HUES6 (cell line): ENCODE measurements around the gene ABCC1.

Experiments used
- H3K27ac ChIP-seq: 2 replicates; pipeline ENCODE4 v1.7.0; 2013; ENCODE audit warnings: low read depth, mild to moderate bottlenecking, low read length, inconsistent platforms
- H3K27me3 ChIP-seq: 2 replicates; pipeline ENCODE4 v1.6.1; 2013; ENCODE audit warnings: low read length; ENCODE audit not compliant: control insufficient read depth, insufficient read depth
- H3K36me3 ChIP-seq: 2 replicates; pipeline ENCODE4 v1.6.1; 2013; ENCODE audit warnings: low read length; ENCODE audit not compliant: control insufficient read depth, insufficient read depth
- H3K4me1 ChIP-seq: 2 replicates; pipeline ENCODE4 v1.6.1; 2013; ENCODE audit warnings: low read length; ENCODE audit not compliant: control insufficient read depth, insufficient read depth
- H3K4me3 ChIP-seq: 2 replicates; pipeline ENCODE4 v1.5.1; 2013; ENCODE audit warnings: low read depth, low read length
- H3K9ac ChIP-seq: one replicate; pipeline ENCODE4 v1.6.1; 2013; ENCODE audit warnings: mild to moderate bottlenecking, low read length
- H3K9me3 ChIP-seq: 2 replicates; pipeline ENCODE4 v1.6.1; 2013; ENCODE audit warnings: low read depth, low read length; ENCODE audit not compliant: control insufficient read depth, insufficient read depth

Gene ABCC1

GRCh38 chr16:16051132-16051531 lies 101.7 kb downstream of the ABCC1 start:
- H3K4me1 ChIP-seq: no peaks in the 10 kb centered on the region
- H3K36me3 ChIP-seq: peaks cover 84% of the 10 kb centered on the region
- H3K9ac ChIP-seq: no peak overlapping the region
- H3K27me3 ChIP-seq: no peaks in the 10 kb centered on the region
- H3K9me3 ChIP-seq: no peaks in the 10 kb centered on the region
- no peak overlapping the region for H3K4me3 ChIP-seq
- H3K27ac ChIP-seq: no peak overlapping the region

DNA sequence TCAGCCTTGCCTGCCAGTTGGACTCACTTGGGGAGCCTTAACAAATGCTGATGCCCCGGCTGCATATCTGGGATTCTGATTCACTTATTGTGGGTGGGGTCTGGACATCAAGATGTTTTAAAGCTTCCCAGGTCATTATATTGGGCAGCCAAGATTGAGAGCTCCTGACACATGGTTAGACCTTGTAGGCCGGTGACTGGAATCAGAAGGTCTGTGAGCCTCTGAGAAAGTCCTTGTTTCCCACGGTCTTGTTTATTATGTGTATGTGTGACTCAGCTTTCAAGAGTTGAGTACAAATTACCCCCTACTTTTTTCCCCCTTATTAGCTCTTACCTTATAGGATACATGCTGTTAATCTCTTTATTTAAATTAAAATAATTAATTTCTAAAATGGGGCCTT lies 103.5 kb downstream of the ABCC1 start:
- no peak overlapping the region for H3K4me3 ChIP-seq
- H3K27ac ChIP-seq: no peak overlapping the region
- no peaks in the 10 kb centered on the region for H3K27me3 ChIP-seq
- no peaks in the 10 kb centered on the region for H3K4me1 ChIP-seq
- peaks cover 84% of the 10 kb centered on the region for H3K36me3 ChIP-seq
- H3K9ac ChIP-seq: no peak overlapping the region
- no peaks in the 10 kb centered on the region for H3K9me3 ChIP-seq

- Histone ChIP-seq H3K36me3 (peaks cover 79% of the 10 kb centered on the region), H3K4me1 (no peaks in the 10 kb centered on the region), H3K27me3 (no peaks in the 10 kb centered on the region), H3K4me3 (no peak overlapping the region), H3K27ac (no peak overlapping the region), H3K9me3 (no peaks in the 10 kb centered on the region), H3K9ac (no peak overlapping the region)
Measured at GRCh38 chr16:16057102-16057501, 107.7 kb downstream of the ABCC1 start.

DNA sequence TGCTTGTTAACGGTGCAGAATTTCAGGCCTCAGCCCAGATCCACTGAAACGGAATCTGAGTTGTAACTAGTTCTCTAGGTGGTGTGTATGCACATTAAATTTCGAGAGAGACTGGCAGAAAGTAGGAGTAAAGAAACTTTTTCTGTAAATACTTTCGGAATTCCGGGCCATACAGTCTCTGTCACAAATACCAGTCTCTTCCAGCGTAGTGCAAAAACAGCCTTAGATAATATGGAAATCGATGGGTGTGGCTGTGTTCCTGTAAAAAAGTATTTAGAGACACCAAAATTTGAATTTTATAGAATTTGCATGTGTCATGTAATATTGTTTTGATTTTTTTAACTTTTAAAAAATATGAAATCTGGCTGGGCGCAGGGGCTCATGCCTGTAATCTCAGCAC lies 109.7 kb downstream of the ABCC1 start:
- Histone ChIP-seq H3K4me1 (no peaks in the 10 kb centered on the region), H3K9me3 (no peaks in the 10 kb centered on the region), H3K27me3 (no peaks in the 10 kb centered on the region), H3K36me3 (peaks cover 78% of the 10 kb centered on the region), H3K27ac (no peak overlapping the region), H3K4me3 (no peak overlapping the region), H3K9ac (no peak overlapping the region)

GRCh38 chr16:16059895-16060590 lies 110.6 kb downstream of the ABCC1 start:
- no peaks in the 10 kb centered on the region for H3K9me3 ChIP-seq
- no peaks in the 10 kb centered on the region for H3K27me3 ChIP-seq
- H3K9ac ChIP-seq: no peak overlapping the region
- no peaks in the 10 kb centered on the region for H3K4me1 ChIP-seq
- peaks cover 79% of the 10 kb centered on the region for H3K36me3 ChIP-seq
- H3K4me3 ChIP-seq: no peak overlapping the region
- H3K27ac ChIP-seq: no peak overlapping the region

- Histone ChIP-seq H3K27ac (no peak overlapping the region), H3K4me1 (no peaks in the 10 kb centered on the region), H3K9me3 (no peaks in the 10 kb centered on the region), H3K9ac (no peak overlapping the region), H3K36me3 (peaks cover 73% of the 10 kb centered on the region), H3K27me3 (no peaks in the 10 kb centered on the region), H3K4me3 (no peak overlapping the region)
Measured at GRCh38 chr16:16062023-16062937, 112.9 kb downstream of the ABCC1 start.

DNA sequence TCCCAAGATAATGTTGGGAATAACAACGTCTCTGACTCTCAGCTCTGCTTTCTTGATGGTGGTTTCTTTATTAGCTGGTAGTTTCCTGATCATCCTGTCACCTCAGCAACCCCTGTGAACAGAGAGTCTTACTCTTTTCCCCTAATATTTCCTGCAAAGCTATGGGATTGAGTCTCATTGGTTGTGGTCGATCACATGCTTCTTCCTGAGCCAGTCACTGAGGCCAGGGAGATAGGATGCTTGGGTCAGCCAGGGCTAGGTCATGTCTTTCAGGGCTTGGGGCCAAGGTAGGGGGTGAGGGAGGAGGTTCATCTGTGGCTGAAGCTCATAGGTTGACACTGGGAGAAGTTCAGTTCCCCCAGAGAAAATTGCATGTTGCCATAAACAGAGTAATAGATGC lies 114.3 kb downstream of the ABCC1 start:
- Histone ChIP-seq H3K9me3 (no peaks in the 10 kb centered on the region), H3K4me1 (no peaks in the 10 kb centered on the region), H3K27ac (no peak overlapping the region), H3K9ac (no peak overlapping the region), H3K36me3 (peaks cover 72% of the 10 kb centered on the region), H3K27me3 (no peaks in the 10 kb centered on the region), H3K4me3 (no peak overlapping the region)

DNA sequence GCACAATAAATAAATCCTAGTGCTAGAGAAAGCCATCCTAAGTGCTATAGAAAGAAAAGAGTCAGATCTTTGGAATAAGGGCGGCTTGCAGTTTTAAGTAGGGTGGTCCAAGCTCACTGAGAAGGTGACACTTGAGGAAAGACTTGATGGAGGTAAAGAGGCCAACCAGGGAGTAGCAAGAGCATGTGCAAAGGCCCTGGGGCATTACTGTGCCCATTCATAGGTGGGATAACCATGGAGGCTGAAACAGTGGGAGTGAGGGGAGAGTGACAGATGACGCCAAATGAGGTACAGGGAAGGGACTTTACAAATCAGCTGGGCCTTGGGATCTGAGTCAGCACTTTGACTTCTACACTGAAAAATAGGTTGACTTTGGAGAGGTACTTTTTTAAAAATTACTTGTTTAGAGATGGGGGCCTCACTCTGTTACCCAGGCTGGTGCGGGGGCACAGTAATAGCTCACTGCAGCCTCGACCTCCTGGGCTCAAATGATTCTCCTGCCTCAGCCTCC lies 115.5 kb downstream of the ABCC1 start:
- Histone ChIP-seq H3K4me1 (no peaks in the 10 kb centered on the region), H3K27ac (no peak overlapping the region), H3K9me3 (no peaks in the 10 kb centered on the region), H3K36me3 (peaks cover 68% of the 10 kb centered on the region), H3K4me3 (no peak overlapping the region), H3K9ac (no peak overlapping the region), H3K27me3 (no peaks in the 10 kb centered on the region)

GRCh38 chr16:16067127-16067526 lies 117.7 kb downstream of the ABCC1 start:
- Histone ChIP-seq H3K9ac (no peak overlapping the region), H3K27me3 (no peaks in the 10 kb centered on the region), H3K27ac (no peak overlapping the region), H3K9me3 (no peaks in the 10 kb centered on the region), H3K4me1 (no peaks in the 10 kb centered on the region), H3K4me3 (no peak overlapping the region), H3K36me3 (peaks cover 70% of the 10 kb centered on the region)

- no peak overlapping the region for H3K9ac ChIP-seq
- peaks cover 79% of the 10 kb centered on the region for H3K36me3 ChIP-seq
- no peak overlapping the region for H3K4me3 ChIP-seq
- peaks cover 10% of the 10 kb centered on the region; the same call in 1 of the 2 replicates for H3K4me1 ChIP-seq
- H3K9me3 ChIP-seq: no peaks in the 10 kb centered on the region
- no peak overlapping the region for H3K27ac ChIP-seq
- H3K27me3 ChIP-seq: no peaks in the 10 kb centered on the region
Measured at GRCh38 chr16:16071631-16072244, 122.3 kb downstream of the ABCC1 start.
